HFF-Myc (cell line): ENCODE results near the gene GPHN.

Experiments
- DNase-seq: peaks from one replicate; pipeline ENCODE4 v3.0.0-alpha.2; 2011; ENCODE audit warnings: low read depth; ENCODE audit errors: extremely low read depth
- H3K4me3 ChIP-seq: replicated peaks from 2 replicates; pipeline ENCODE4 v1.5.1; 2011; ENCODE audit warnings: low read depth, mild to moderate bottlenecking, control low read depth, low read length
- TF ChIP-seq, protein P1 (sequence below): IDR thresholded peaks from 2 replicates; pipeline ENCODE4 v1.5.1; 2012; ENCODE audit warnings: mild to moderate bottlenecking, low read depth, low read length, control low read depth; ENCODE audit errors: missing control alignments

Gene GPHN

GRCh38 chr14:66490143-66491111 is 17.5 kb upstream of the GPHN start:
- TF ChIP-seq, protein P1, sequence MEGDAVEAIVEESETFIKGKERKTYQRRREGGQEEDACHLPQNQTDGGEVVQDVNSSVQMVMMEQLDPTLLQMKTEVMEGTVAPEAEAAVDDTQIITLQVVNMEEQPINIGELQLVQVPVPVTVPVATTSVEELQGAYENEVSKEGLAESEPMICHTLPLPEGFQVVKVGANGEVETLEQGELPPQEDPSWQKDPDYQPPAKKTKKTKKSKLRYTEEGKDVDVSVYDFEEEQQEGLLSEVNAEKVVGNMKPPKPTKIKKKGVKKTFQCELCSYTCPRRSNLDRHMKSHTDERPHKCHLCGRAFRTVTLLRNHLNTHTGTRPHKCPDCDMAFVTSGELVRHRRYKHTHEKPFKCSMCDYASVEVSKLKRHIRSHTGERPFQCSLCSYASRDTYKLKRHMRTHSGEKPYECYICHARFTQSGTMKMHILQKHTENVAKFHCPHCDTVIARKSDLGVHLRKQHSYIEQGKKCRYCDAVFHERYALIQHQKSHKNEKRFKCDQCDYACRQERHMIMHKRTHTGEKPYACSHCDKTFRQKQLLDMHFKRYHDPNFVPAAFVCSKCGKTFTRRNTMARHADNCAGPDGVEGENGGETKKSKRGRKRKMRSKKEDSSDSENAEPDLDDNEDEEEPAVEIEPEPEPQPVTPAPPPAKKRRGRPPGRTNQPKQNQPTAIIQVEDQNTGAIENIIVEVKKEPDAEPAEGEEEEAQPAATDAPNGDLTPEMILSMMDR: no peak
- no peak overlapping the region for H3K4me3 ChIP-seq
- no peak for DNase-seq

DNA sequence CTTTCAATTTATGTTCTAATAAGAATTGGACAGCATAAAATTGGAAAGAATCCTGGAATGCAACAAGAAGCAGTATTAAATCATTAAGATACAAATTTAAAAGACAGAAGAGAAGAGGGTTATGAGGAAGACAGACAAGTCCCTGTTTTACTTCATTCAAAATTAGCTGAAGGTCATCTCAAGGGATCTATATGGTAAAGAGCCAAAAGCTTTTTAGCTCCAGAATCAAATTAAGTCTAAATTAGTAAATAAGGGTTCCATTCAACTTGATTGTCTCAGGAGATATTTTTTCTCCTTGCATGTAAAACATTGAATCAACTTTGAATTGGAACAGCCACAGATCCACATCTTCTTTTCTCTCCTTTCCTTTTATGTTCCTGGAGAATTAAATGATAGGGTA is 14.2 kb upstream of the GPHN start:
- H3K4me3 ChIP-seq: no peak overlapping the region
- TF ChIP-seq, protein P1: no peak
- no peak for DNase-seq

DNA sequence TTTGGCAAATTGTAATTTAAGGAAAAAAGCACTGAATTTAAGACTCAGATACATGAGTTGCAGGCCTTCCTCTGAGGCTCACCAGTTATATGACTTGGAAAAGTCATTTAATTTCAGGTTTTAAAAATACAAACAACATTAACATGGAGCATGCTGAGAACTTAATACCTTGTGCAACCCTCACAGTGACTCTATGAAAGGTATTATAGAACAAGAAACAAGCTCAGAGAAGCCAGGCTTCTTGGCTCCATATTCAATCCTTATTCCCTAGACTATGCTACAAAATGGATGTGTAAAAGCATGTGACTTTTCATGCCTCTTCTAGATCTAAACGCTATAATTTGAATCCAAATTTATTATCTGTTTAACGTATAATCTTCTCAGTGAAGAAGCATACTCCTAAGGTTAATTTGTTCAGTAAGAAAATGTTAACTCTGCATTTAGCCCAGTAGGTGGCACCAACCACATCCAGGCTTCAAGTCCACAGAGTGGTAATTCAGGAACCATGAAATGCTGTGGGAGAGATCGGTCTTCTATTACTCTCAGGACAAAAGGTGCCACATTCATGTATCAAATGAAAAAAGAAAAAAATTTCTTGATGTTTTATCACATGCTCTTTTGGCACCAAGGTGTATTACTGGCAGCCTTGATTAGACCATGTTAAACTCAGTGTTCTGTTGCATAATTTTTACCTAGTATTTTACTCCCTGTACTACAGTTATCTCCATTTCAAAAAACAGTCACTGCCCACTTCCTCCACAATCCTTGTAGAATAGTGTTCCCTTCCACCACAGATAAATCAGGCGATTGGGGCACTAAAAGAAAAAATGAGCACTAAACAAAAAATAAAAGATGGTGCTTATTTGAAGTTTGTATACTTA is 12.5 kb upstream of the GPHN start:
- DNase-seq: peak; percentile 47
- TF ChIP-seq, protein P1: peak; percentile 78
- H3K4me3 ChIP-seq: no peak overlapping the region

DNA sequence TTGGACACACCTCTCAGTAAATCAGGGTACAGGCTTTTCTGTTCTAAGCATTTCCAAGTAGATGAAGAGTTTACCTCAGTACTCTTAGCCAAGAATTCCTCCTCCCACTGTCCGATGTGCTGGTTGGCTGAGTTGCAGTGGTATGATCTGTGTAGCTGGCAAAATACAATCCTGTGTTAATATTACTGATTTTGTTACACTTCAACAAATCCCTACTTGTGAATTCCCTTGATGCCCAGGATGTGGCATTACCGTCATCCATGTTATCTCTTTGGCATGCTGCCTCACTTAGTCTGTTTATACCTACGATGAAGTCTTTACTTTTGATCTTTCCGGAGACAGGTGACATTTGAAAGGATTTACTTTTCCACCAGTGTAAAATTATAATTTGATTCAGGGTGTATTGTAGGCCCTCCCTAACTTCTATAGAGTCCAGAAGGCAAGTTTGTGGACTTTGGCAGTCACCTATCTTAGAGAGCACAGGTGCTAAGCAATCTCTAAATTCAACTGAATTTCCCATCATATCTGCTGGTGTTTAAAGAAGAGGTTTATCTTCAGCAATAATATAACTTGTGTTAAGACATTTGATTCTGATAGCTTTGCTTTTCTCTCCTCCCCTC is 11.6 kb upstream of the GPHN start:
- DNase-seq: no peak
- TF ChIP-seq, protein P1: no peak
- no peak overlapping the region for H3K4me3 ChIP-seq

DNA sequence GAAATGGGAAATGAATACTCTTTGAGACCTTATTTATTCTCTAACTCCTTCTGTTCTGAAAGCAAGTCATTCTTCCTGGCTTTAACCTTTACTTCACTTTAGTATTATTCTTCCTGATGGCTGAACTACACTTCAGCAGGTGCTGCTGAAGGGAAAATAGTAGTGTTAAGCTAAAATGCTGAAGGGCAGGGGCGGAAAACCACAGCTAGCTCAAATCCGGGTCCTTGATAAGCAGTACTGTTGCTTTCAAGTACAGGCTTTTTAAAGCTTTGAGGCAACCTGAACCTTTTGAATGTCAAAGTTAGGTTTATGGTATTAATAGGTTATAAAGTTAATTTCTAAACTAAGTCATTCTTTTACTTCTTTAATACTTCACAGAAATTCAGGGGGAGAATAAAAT is 11.0 kb upstream of the GPHN start:
- no peak overlapping the region for H3K4me3 ChIP-seq
- TF ChIP-seq, protein P1: no peak

DNA sequence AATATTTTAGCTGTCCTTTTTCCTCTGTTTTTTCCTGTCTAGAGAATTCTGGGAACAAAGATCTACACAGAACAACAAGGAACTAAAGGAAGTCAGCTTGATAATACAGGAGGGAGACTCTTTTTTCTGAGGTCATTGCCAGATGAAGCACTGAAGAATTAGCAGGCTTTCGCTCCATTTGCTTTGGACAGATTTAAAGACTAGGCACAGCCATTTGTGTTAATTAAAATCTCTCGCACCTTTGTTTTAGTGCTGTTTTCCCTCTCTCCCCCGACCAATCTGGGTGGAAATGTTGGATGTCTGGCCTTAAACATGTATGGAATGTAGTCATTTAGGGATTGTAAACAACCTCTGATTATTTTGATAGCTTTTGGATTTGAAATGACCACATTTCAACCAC is 9.6 kb upstream of the GPHN start:
- TF ChIP-seq, protein P1: no peak
- DNase-seq: no peak
- H3K4me3 ChIP-seq: no peak overlapping the region

More for the DNA sequence above, 11.0 kb upstream of the GPHN start:
- no peak for DNase-seq
